Peyer's patch (tissue), 4 donors: ENCODE results near the gene SLC4A1. TPM values are rescaled to one million over a fixed set of nuclear protein-coding genes. Genes with fewer than 3 reads are reported as not detected.

Experiments
- DNase-seq, 3 donors: peaks; one replicate each; pipeline ENCODE4 v3.0.0-alpha.2; 2017 to 2019
- H3K27ac ChIP-seq, 4 donors: fragments of 200-600 bp; sonication (generic); one replicate each; pipeline ENCODE4 v1.5.1; 2016 to 2019
- H3K27me3 ChIP-seq, 2 donors: fragments of 200-600 bp; sonication (generic); one replicate each; pipeline ENCODE4 v1.5.1; 2019
- H3K36me3 ChIP-seq, 3 donors: fragments of 200-600 bp; sonication (generic); one replicate each; pipeline ENCODE4 v1.5.1; 2016 to 2019
- H3K4me1 ChIP-seq, 4 donors: fragments of 200-600 bp; sonication (generic); one replicate each; pipeline ENCODE4 v1.5.1; 2016 to 2019
- H3K4me3 ChIP-seq, 4 donors: fragments of 200-600 bp; sonication (generic); 1 replicate in 3 of 4; 2 replicates in 1 of 4; pipeline ENCODE4 v1.5.1; 2016 to 2019; ENCODE audit warnings: mild to moderate bottlenecking in 1 of 4
- H3K9me3 ChIP-seq, 4 donors: fragments of 200-600 bp; sonication (generic); one replicate each; pipeline ENCODE4 v1.5.1; 2016 to 2019; ENCODE audit warnings: mild to moderate bottlenecking in 1 of 4
- CTCF ChIP-seq, 6 experiments: fragments of 450-650 bp in 4 of 6; fragments of 200-600 bp in 2 of 6; sonication (generic) in 1 of 6; IDR thresholded peaks; one replicate each; pipeline ENCODE4 v1.5.1; 2017 to 2019; ENCODE audit warnings: antibody characterized with exemption in 6 of 6, mild to moderate bottlenecking in 3 of 6, moderate library complexity in 1 of 6
- POLR2A ChIP-seq, 2 donors: fragments of 450-650 bp; IDR thresholded peaks; one replicate each; pipeline ENCODE4 v1.5.1; 2017; ENCODE audit warnings: antibody characterized with exemption in 2 of 2, mild to moderate bottlenecking in 2 of 2, moderate library complexity in 2 of 2
- total RNA-seq, 4 donors: library from RNA; depleted of rRNA; stranded (reverse); fragments of >200 nt; gene quantifications; one replicate each; pipeline ENCODE4 v1.1.0, GENCODE V29; 2016

SLC4A1 gene
- total RNA-seq, 4 donors from 2014 or later = not detected

- DNase-seq = no peak
- H3K27ac ChIP-seq = no peak overlapping the region
- TF ChIP-seq CTCF (IDR thresholded peaks at IDR 0.05) (no peak), POLR2A (IDR thresholded peaks at IDR 0.05) (no peak)
- no peaks in the 10 kb centered on the region for H3K27me3 ChIP-seq
- no peaks in the 10 kb centered on the region for H3K36me3 ChIP-seq
- no peaks in the 10 kb centered on the region for H3K4me1 ChIP-seq
- H3K4me3 ChIP-seq = no peak overlapping the region
- H3K9me3 ChIP-seq = no peaks in the 10 kb centered on the region
Measured at GRCh38 chr17:44273607-44274006, 5.7 kb upstream of the SLC4A1 start.

GRCh38 chr17:44272954-44273353, 5.0 kb upstream of the SLC4A1 start:
- no peaks in the 10 kb centered on the region for H3K36me3 ChIP-seq
- H3K9me3 ChIP-seq = no peaks in the 10 kb centered on the region
- H3K27me3 ChIP-seq = no peaks in the 10 kb centered on the region
- DNase-seq = no peak
- TF ChIP-seq POLR2A (IDR thresholded peaks at IDR 0.05) = no peak
- TF ChIP-seq CTCF (IDR thresholded peaks at IDR 0.05) = no peak
- no peak overlapping the region for H3K4me3 ChIP-seq
- no peaks in the 10 kb centered on the region for H3K4me1 ChIP-seq
- H3K27ac ChIP-seq = no peak overlapping the region

GRCh38 chr17:44272321-44272951, 4.5 kb upstream of the SLC4A1 start:
- Histone ChIP-seq H3K4me3 (no peak overlapping the region), H3K27ac (no peak overlapping the region), H3K4me1 (no peaks in the 10 kb centered on the region), H3K36me3 (no peaks in the 10 kb centered on the region), H3K9me3 (no peaks in the 10 kb centered on the region), H3K27me3 (no peaks in the 10 kb centered on the region)
- TF ChIP-seq CTCF (IDR thresholded peaks at IDR 0.05) (no peak), POLR2A (IDR thresholded peaks at IDR 0.05) (no peak)
- no peak for DNase-seq

GRCh38 chr17:44269535-44270240, 1.8 kb upstream of the SLC4A1 start:
- no peaks in the 10 kb centered on the region for H3K9me3 ChIP-seq

More at GRCh38 chr17:44269535-44270240, 1.8 kb upstream of the SLC4A1 start:
- Histone ChIP-seq H3K4me3 (no peak overlapping the region), H3K4me1 (no peaks in the 10 kb centered on the region), H3K36me3 (no peaks in the 10 kb centered on the region), H3K27ac (no peak overlapping the region), H3K27me3 (no peaks in the 10 kb centered on the region)
- TF ChIP-seq POLR2A (IDR thresholded peaks at IDR 0.05) (no peak), CTCF (IDR thresholded peaks at IDR 0.05) (no peak)
- DNase-seq = no peak
